Adrenal gland (tissue), 5 donors: ENCODE measurements around the gene OPCML.

Source experiments
- POLR2A ChIP-seq, 2 donors: fragments of 450-650 bp; IDR thresholded peaks; one replicate each; pipeline ENCODE4 v1.6.1; 2017; ENCODE audit warnings: antibody characterized with exemption in 2 of 2, mild to moderate bottlenecking in 2 of 2, moderate library complexity in 1 of 2
- TF ChIP-seq, protein P1 (sequence below), 6 experiments: fragments of 450-650 bp in 4 of 6; fragments of 200-600 bp in 2 of 6; sonication (generic) in 1 of 6; IDR thresholded peaks; 1 replicate in 5 of 6; 2 replicates in 1 of 6; pipeline versions ENCODE4 v1.5.1 to v1.8.0; 2016 to 2021; ENCODE audit warnings: antibody characterized with exemption in 6 of 6, mild to moderate bottlenecking in 2 of 6, moderate library complexity in 1 of 6
- donor health status: DM: no; HTN: no; CAD: no.

DNA sequence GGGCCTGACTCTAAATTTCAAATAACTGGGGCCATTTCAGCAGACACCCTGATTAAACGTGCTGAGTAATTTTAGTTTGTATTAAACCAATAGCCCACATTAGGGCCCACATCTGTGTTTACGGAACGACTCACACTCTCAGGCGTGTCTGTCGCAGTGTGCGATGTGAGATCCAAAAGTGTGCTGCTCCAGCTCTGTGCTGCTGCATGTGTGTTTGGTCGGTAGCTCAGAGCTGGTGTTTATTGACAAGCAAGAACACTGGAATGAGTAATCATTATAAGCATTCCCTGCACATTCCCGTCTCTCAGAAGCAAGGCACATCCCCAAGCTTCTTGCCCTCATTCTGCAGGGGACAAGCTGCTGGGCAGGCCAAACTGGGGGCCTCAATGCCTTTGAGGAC, 7.8 kb downstream of the OPCML start:
- TF ChIP-seq, protein P1, sequence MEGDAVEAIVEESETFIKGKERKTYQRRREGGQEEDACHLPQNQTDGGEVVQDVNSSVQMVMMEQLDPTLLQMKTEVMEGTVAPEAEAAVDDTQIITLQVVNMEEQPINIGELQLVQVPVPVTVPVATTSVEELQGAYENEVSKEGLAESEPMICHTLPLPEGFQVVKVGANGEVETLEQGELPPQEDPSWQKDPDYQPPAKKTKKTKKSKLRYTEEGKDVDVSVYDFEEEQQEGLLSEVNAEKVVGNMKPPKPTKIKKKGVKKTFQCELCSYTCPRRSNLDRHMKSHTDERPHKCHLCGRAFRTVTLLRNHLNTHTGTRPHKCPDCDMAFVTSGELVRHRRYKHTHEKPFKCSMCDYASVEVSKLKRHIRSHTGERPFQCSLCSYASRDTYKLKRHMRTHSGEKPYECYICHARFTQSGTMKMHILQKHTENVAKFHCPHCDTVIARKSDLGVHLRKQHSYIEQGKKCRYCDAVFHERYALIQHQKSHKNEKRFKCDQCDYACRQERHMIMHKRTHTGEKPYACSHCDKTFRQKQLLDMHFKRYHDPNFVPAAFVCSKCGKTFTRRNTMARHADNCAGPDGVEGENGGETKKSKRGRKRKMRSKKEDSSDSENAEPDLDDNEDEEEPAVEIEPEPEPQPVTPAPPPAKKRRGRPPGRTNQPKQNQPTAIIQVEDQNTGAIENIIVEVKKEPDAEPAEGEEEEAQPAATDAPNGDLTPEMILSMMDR (IDR thresholded peaks at IDR 0.05) = no peak
- no peak for TF ChIP-seq POLR2A (IDR thresholded peaks at IDR 0.05)
